Fibroblast of villous mesenchyme (primary cell): ENCODE results near the gene ADAT2. TPM values are rescaled to one million over a fixed set of nuclear protein-coding genes. Genes with fewer than 3 reads are reported as not detected.

Experiments
- DNase-seq: peaks from one replicate; pipeline ENCODE4 v3.0.0-alpha.2; 2010; ENCODE audit warnings: low read depth
- H3K4me3 ChIP-seq: 2 replicates; pipeline ENCODE4 v1.5.1; 2011; ENCODE audit warnings: low read depth, mild to moderate bottlenecking, low read length
- total RNA-seq: library from RNA; depleted of rRNA; stranded (reverse); fragments of >200 nt; gene quantifications from 2 replicates; pipeline ENCODE4 v1.2.3, GENCODE V29; 2012
- TF ChIP-seq, protein P1 (sequence below): IDR thresholded peaks from 2 replicates; pipeline ENCODE4 v1.5.1; 2012; ENCODE audit warnings: low read depth, mild to moderate bottlenecking, low read length; ENCODE audit not compliant: insufficient read depth

Gene ADAT2
- total RNA-seq, 1 donor = 3.0 TPM

DNA sequence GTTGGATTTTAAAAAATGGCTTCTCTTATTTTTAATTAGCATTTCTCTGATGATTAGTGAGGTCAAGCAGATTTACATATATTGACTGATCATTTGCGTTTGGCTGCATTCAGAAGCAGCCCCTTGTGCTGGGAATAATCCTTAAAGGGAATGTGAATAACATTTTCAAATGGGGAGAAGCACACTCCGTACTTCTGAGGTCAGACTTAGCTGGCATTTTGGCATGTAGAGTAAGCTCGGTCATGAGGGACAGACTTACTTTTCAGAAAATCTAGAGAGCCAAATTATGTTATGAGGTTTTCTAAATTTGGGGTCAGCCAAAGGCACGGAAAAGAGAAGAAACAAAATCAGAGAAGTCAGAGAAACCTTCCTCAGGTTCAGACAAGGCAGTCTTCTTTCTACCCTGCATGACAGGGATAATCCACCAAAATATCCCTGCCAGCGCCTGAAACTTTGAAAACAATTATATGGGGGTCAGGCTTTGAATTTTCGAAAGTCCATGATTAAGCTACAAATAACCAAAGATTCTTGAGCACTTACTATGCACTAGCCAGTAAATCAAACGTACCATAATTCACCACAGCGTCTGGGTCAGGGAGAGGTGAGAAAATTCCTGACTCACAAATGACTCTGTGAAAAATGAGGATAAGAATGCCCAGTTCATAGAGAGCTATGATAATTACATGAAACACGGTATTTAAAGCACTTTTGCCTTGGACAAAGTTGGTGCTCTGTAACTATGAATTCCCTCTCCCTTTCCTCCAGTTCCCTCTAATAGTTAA is 44.9 kb downstream of the ADAT2 start:
- H3K4me3 ChIP-seq = no peak overlapping the region
- TF ChIP-seq, protein P1, sequence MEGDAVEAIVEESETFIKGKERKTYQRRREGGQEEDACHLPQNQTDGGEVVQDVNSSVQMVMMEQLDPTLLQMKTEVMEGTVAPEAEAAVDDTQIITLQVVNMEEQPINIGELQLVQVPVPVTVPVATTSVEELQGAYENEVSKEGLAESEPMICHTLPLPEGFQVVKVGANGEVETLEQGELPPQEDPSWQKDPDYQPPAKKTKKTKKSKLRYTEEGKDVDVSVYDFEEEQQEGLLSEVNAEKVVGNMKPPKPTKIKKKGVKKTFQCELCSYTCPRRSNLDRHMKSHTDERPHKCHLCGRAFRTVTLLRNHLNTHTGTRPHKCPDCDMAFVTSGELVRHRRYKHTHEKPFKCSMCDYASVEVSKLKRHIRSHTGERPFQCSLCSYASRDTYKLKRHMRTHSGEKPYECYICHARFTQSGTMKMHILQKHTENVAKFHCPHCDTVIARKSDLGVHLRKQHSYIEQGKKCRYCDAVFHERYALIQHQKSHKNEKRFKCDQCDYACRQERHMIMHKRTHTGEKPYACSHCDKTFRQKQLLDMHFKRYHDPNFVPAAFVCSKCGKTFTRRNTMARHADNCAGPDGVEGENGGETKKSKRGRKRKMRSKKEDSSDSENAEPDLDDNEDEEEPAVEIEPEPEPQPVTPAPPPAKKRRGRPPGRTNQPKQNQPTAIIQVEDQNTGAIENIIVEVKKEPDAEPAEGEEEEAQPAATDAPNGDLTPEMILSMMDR = no peak
- peak; percentile 42 for DNase-seq

- no peak overlapping the region for H3K4me3 ChIP-seq
- peak; percentile 19 for DNase-seq
- TF ChIP-seq, protein P1 = no peak
Observed at GRCh38 chr6:143402721-143403336, 47.7 kb downstream of the ADAT2 start.

GRCh38 chr6:143401636-143402370 is 48.7 kb downstream of the ADAT2 start:
- TF ChIP-seq, protein P1 = no peak
- no peak overlapping the region for H3K4me3 ChIP-seq
- DNase-seq = no peak

DNA sequence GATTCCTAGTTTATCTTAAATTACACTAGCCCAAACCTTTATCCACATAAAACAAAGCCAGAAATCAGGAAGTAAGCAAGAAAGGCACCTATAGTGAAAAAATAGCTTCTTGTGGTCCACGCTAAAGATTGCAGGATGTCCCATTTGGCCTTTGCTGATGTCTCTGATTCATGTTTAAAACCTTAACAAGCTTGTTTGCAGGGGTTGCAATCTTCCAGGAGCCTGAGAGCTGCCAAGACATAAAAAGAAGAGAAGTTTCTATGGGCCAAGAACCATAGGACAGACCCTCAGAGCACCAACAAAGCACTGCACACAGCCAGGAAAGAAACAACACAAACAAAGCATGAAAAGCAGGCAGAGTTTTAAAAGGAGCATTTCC is 49.4 kb downstream of the ADAT2 start:
- H3K4me3 ChIP-seq = no peak overlapping the region
- TF ChIP-seq, protein P1 = no peak
- DNase-seq = no peak

DNA sequence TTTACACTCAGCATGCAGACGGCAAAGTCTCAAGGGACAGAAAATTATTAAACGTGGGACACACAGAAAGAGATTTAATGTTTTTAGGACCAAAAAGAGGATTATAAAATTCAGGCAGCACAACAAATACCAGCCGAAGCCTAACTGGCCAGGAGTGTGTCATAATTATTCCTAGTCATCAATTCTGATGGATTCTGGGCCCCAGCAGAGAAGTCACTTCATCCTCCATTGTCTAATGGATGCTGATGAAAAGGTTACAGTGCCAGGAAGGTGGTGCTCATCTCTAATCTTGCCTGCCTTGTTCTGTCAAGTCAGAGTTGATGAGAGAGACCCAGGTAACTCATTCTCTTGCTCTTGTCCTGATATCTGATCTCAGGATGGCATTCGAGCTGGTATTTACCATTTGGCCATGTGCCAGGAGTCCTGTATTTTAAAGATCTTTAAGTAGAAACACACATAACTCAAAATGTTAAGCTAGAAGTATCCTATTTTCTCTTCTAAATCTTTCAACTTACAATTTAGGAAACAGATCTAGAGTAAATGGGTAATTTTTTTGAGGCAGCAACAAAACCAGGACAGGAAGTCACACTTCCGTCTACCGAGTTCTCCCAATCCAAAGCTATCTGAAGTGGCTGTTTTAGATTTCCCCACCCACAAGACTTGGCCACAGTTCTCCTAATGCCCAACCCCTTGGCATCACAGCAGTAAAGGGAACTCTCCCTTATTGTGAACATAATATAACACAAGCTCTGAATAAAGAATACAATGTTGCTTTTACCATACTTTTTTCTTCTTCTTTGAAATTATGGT is 50.0 kb downstream of the ADAT2 start:
- TF ChIP-seq, protein P1 = no peak
- no peak for DNase-seq

DNA sequence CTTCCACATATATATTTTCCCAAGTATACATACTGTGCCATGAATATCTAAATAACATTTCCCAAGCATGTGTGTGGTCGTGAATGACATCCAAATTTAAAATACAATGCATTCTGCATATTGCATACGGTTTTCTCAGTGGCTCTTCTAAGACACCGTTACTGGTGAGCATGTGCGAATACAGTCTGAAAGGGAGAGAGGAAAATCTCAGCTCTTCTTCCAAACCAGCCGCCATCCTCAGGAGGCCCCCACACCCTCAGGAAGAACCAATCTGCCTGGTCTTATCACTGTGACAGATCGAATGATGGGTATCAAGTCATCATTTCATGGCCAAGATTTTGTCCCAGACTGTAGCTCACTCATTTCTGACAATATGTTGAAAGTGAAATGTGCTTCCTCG is 50.7 kb downstream of the ADAT2 start:
- no peak overlapping the region for H3K4me3 ChIP-seq
- TF ChIP-seq, protein P1 = no peak
- DNase-seq = no peak

More for the DNA sequence above, 50.0 kb downstream of the ADAT2 start:
- H3K4me3 ChIP-seq = no peak overlapping the region
